D341Med (cell line): ENCODE measurements around the gene GSTA3.
"Not testable (repeated sequence)": the region's sequence is repeated elsewhere in the genome, so short reads cannot be mapped to it uniquely, and the experiment has no call there.

ENCODE experiments used
- DNase-seq: peaks from one replicate; pipeline ENCODE4 v3.0.0; 2012; ENCODE audit warnings: low spot score

Gene GSTA3

GRCh38 chr6:52910091-52910490 is 593 bp upstream of the GSTA3 start:
- DNase-seq: no peak

GRCh38 chr6:52909131-52909530 is 367 bp downstream of the GSTA3 start:
- no peak for DNase-seq

- no peak for DNase-seq
Observed at GRCh38 chr6:52908526-52908925, 972 bp downstream of the GSTA3 start.

GRCh38 chr6:52904562-52905279 is 4.8 kb downstream of the GSTA3 start:
- peak; percentile 32 for DNase-seq

GRCh38 chr6:52900536-52900935 is 9.0 kb downstream of the GSTA3 start:
- DNase-seq: no peak

- not testable (repeated sequence) for DNase-seq
Observed at GRCh38 chr6:52895790-52896189, 13.7 kb downstream of the GSTA3 start.

GRCh38 chr6:52894285-52894684 is 15.2 kb downstream of the GSTA3 start:
- no peak for DNase-seq

GRCh38 chr6:52893803-52894202 is 15.7 kb downstream of the GSTA3 start:
- DNase-seq: no peak

GRCh38 chr6:52893221-52893620 is 16.3 kb downstream of the GSTA3 start:
- DNase-seq: no peak

GRCh38 chr6:52890018-52890417 is 19.5 kb downstream of the GSTA3 start:
- DNase-seq: no peak

- DNase-seq: no peak
Observed at GRCh38 chr6:52887910-52888524, 21.5 kb downstream of the GSTA3 start.

- peak; percentile 81 for DNase-seq
Observed at GRCh38 chr6:52881996-52882841, 27.3 kb downstream of the GSTA3 start.

- DNase-seq: no peak
Observed at GRCh38 chr6:52881662-52881995, 27.9 kb downstream of the GSTA3 start.

GRCh38 chr6:52877786-52878185 is 31.7 kb downstream of the GSTA3 start:
- no peak for DNase-seq

- DNase-seq: no peak
Observed at GRCh38 chr6:52877168-52877567, 32.3 kb downstream of the GSTA3 start.

- DNase-seq: no peak
Observed at GRCh38 chr6:52876056-52876787, 33.3 kb downstream of the GSTA3 start.

GRCh38 chr6:52872031-52872430 is 37.5 kb downstream of the GSTA3 start:
- no peak for DNase-seq

- DNase-seq: no peak
Observed at GRCh38 chr6:52871621-52872020, 37.9 kb downstream of the GSTA3 start.

GRCh38 chr6:52870335-52871091 is 39.0 kb downstream of the GSTA3 start:
- not testable (repeated sequence) for DNase-seq

- DNase-seq: not testable (repeated sequence)
Observed at GRCh38 chr6:52868899-52869298, 40.6 kb downstream of the GSTA3 start.

- DNase-seq: no peak
Observed at GRCh38 chr6:52868240-52868639, 41.3 kb downstream of the GSTA3 start.

GRCh38 chr6:52861151-52861550 is 48.3 kb downstream of the GSTA3 start:
- DNase-seq: not testable (repeated sequence)
